Stimulated activated CD4-positive, alpha-beta T cell treated with anti-CD3 and anti-CD28 coated beads, Interleukin-15, amount 100 ng/mL, for 48 hours (primary cell): ENCODE data around the gene PDE4D.

Experiments
- DNase-seq, 2 donors: peaks; one replicate each; pipeline ENCODE4 v3.0.0-alpha.2; 2020; ENCODE audit warnings: low read depth in 2 of 2

Gene PDE4D

GRCh38 chr5:59109383-59109782, 784.1 kb downstream of the PDE4D start:
- DNase-seq, result no peak

- DNase-seq, result no peak
Measured at GRCh38 chr5:59107692-59108091, 785.8 kb downstream of the PDE4D start.

- DNase-seq, result no peak
Measured at GRCh38 chr5:59104400-59105127, 789.0 kb downstream of the PDE4D start.

GRCh38 chr5:59103303-59103702, 790.2 kb downstream of the PDE4D start:
- no peak for DNase-seq

- DNase-seq, result no peak
Measured at GRCh38 chr5:59102437-59102836, 791.1 kb downstream of the PDE4D start.

- no peak for DNase-seq
Measured at GRCh38 chr5:59100875-59101274, 792.7 kb downstream of the PDE4D start.

GRCh38 chr5:59099995-59100345, 793.6 kb downstream of the PDE4D start:
- no peak for DNase-seq

- peak in 1 of 2 donors; percentile 33 for DNase-seq
Measured at GRCh38 chr5:59099270-59099994, 794.1 kb downstream of the PDE4D start.

- DNase-seq, result no peak
Measured at GRCh38 chr5:59098743-59099142, 794.8 kb downstream of the PDE4D start.

- no peak for DNase-seq
Measured at GRCh38 chr5:59097712-59098111, 795.8 kb downstream of the PDE4D start.

- DNase-seq, result no peak
Measured at GRCh38 chr5:59097116-59097515, 796.4 kb downstream of the PDE4D start.

GRCh38 chr5:59095480-59095879, 798.0 kb downstream of the PDE4D start:
- DNase-seq, result no peak

- no peak for DNase-seq
Measured at GRCh38 chr5:59094864-59095263, 798.7 kb downstream of the PDE4D start.

GRCh38 chr5:59093329-59093728, 800.2 kb downstream of the PDE4D start:
- no peak for DNase-seq

GRCh38 chr5:59092758-59093157, 800.8 kb downstream of the PDE4D start:
- no peak for DNase-seq

- no peak for DNase-seq
Measured at GRCh38 chr5:59091965-59092364, 801.6 kb downstream of the PDE4D start.

- DNase-seq, result no peak
Measured at GRCh38 chr5:59090323-59090722, 803.2 kb downstream of the PDE4D start.

GRCh38 chr5:59089767-59090166, 803.8 kb downstream of the PDE4D start:
- no peak for DNase-seq

GRCh38 chr5:59088546-59088945, 805.0 kb downstream of the PDE4D start:
- DNase-seq, result no peak

- DNase-seq, result no peak
Measured at GRCh38 chr5:59086024-59086423, 807.5 kb downstream of the PDE4D start.

- DNase-seq, result no peak
Measured at GRCh38 chr5:59081693-59082092, 811.8 kb downstream of the PDE4D start.

- DNase-seq, result no peak
Measured at GRCh38 chr5:59079622-59080620, 813.6 kb downstream of the PDE4D start.
